K562 (cell line): ENCODE data around the gene RBBP5. TPM values are rescaled to one million over a fixed set of nuclear protein-coding genes. Genes with fewer than 3 reads are reported as not detected.

Experiments
- NFRKB ChIP-seq: fragments of 450-650 bp; IDR thresholded peaks from 2 replicates; pipeline ENCODE4 v1.6.1; 2016; ENCODE audit warnings: low read depth
- PATZ1 ChIP-seq: fragments of 250-450 bp; sonication (Bioruptor Pico); IDR thresholded peaks from 2 replicates; pipeline ENCODE4 v1.5.0; 2020; ENCODE audit warnings: mild to moderate bottlenecking, borderline replicate concordance
- POLR2A ChIP-seq: fragments of 450-650 bp; conservative IDR thresholded peaks from 2 replicates; pipeline ENCODE4 v1.6.1; 2016
- PREB ChIP-seq: sonication (generic); formaldehyde crosslinking; IDR thresholded peaks from 2 replicates; pipeline ENCODE4 v1.8.1; 2023; ENCODE audit warnings: mild to moderate bottlenecking, missing genetic modification reagents
- RERE ChIP-seq: sonication (generic); formaldehyde crosslinking; IDR thresholded peaks from 2 replicates; pipeline ENCODE4 v1.8.0; 2023; ENCODE audit warnings: missing genetic modification reagents, mild to moderate bottlenecking, borderline replicate concordance
- SPI1 ChIP-seq: IDR thresholded peaks from 2 replicates; pipeline ENCODE4 v1.6.1; 2011; ENCODE audit warnings: low read depth, low read length, control low read depth, borderline replicate concordance
- SREBF1 ChIP-seq: fragments of 150-350 bp; IDR thresholded peaks from 2 replicates; pipeline ENCODE4 v1.6.1; 2014; ENCODE audit warnings: antibody characterized with exemption, low read depth, low read length, borderline replicate concordance
- TAF15 ChIP-seq: fragments of 200-400 bp; formaldehyde crosslinking; IDR thresholded peaks from 2 replicates; pipeline ENCODE4 v1.6.1; 2017; ENCODE audit warnings: mild to moderate bottlenecking, low read depth, low read length, moderate library complexity
- TEAD2 ChIP-seq: fragments of 450-650 bp; IDR thresholded peaks from 2 replicates; pipeline ENCODE4 v1.6.1; 2016; ENCODE audit warnings: missing genetic modification characterization, control low read depth, missing compliant biosample characterization
- THRB ChIP-seq: fragments of 450-650 bp; formaldehyde crosslinking; conservative IDR thresholded peaks from 2 replicates; pipeline ENCODE4 v1.4.0; 2022; ENCODE audit warnings: mild to moderate bottlenecking, missing genetic modification characterization
- TSHZ1 ChIP-seq: fragments of 250-450 bp; sonication (Bioruptor Pico); IDR thresholded peaks from 2 replicates; pipeline ENCODE4 v1.4.0; 2020; ENCODE audit warnings: mild to moderate bottlenecking, moderate library complexity
- ZBTB17 ChIP-seq: fragments of 450-650 bp; formaldehyde crosslinking; IDR thresholded peaks from 2 replicates; pipeline ENCODE4 v1.4.0; 2020; ENCODE audit warnings: mild to moderate bottlenecking
- ZNF316 ChIP-seq: fragments of 450-650 bp; IDR thresholded peaks from 2 replicates; pipeline ENCODE4 v1.6.1; 2016
- polyA plus RNA-seq, 8 experiments: library from polyadenylated mRNA; depleted of rRNA in 4 of 8; stranded (reverse) in 5 of 8; unstranded in 3 of 8; fragments of >200 nt; fragmentation: Nextera tagmentation in 2 of 8; fragmentation: Illumina TruSeq in 1 of 8; extraction: Ambion mirVana in 2 of 8; extraction: Trizol in 1 of 8; gene quantifications; 2 replicates each; pipeline versions ENCODE4 v1.2.1 to v1.2.3, GENCODE V29; 2011 to 2014; ENCODE audit warnings: inconsistent platforms in 1 of 8, missing spikeins in 1 of 8
- total RNA-seq, 7 experiments: library from RNA; depleted of rRNA in 6 of 7; stranded (reverse); fragments of >200 nt in 6 of 7; fragmentation: Illumina TruSeq in 2 of 7; extraction: Trizol in 2 of 7; gene quantifications; 2 replicates each; pipeline versions ENCODE4 v1.2.1 to v1.2.3, GENCODE V29; 2011 to 2021; ENCODE audit warnings: low replicate concordance in 1 of 7

RBBP5 gene
- total and polyA plus RNA-seq, 9 of the 15 experiments (the other 6 are each of a cell fraction or from before 2014, with no cell fraction given) = 17.2 to 37.4 (median 28.4) TPM

GRCh38 chr1:205121660-205122488 lies at the start of gene RBBP5 (continued):
- TF ChIP-seq TSHZ1 (CRISPR knock-in tag) = no peak
- TF ChIP-seq PREB (CRISPR knock-in tag) = no peak; the same call in 1 of the 2 replicates
- TF ChIP-seq PATZ1 = peak; percentile 91
- peak; percentile 99 for TF ChIP-seq POLR2A
- TF ChIP-seq SPI1 = peak; percentile 96
- peak; percentile 83; the same call in 1 of the 2 replicates for TF ChIP-seq SREBF1
- 0 out of 2 replicates have a peak, but pooled peaks have one; percentile 27 for TF ChIP-seq ZNF316
- TF ChIP-seq NFRKB = peak; percentile 96; the same call in 1 of the 2 replicates
- no peak for TF ChIP-seq RERE (CRISPR knock-in tag)
- TF ChIP-seq ZBTB17 (CRISPR knock-in tag) = peak; percentile 29; the same call in 1 of the 2 replicates
- peak; percentile 89 for TF ChIP-seq TEAD2 (tag)
- 0 out of 2 replicates have a peak, but pooled peaks have one; percentile 30 for TF ChIP-seq THRB
- no peak for TF ChIP-seq TAF15
